ENCODE data around the gene GPR78. TPM values are rescaled to one million over a fixed set of nuclear protein-coding genes. Genes with fewer than 3 reads are reported as not detected.
"Not testable (repeated sequence)": the region's sequence is repeated elsewhere in the genome, so short reads cannot be mapped to it uniquely, and the experiment has no call there.

GPR78 gene
- total RNA-seq, 1 donor from 2014 or later, result not detected

DNA sequence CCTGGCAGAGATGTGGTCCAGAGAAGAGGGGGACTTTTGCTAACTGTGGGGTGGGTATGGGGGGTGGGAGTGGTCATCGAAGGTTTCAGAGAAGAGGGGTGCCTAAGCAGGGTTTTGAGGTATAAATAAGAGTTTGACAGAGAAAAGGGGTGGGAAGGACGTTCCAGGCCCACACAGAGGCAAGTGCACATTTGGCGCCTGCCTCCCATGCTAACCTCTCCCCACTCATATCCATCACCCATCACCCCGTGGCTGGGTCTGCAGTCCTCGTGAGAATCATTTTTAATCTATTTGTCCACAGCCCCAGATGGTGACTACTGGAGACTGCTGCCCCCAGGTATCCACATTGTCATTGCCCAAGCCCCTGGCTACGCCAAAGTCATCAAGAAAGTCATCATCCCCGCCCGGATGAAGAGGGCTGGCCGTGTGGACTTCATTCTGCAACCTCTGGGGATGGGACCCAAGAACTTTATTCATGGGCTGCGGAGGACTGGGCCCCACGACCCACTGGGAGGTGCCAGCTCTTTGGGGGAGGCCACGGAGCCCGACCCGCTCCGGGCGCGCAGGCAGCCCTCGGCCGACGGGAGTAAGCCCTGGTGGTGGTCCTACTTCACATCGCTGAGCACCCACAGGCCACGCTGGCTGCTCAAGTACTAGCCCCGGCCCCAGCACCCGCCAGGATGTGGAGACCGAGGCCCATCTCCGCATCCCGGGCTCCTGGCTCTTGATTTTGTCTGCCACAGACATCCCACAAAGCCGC, 38.9 kb downstream of the GPR78 start:
- ATAC-seq (ENCODE audit: low read depth) (no peak), DNase-seq (no peak)
- H3K27ac Mint-ChIP-seq, result no peak overlapping the region
- TF ChIP-seq, protein P1, sequence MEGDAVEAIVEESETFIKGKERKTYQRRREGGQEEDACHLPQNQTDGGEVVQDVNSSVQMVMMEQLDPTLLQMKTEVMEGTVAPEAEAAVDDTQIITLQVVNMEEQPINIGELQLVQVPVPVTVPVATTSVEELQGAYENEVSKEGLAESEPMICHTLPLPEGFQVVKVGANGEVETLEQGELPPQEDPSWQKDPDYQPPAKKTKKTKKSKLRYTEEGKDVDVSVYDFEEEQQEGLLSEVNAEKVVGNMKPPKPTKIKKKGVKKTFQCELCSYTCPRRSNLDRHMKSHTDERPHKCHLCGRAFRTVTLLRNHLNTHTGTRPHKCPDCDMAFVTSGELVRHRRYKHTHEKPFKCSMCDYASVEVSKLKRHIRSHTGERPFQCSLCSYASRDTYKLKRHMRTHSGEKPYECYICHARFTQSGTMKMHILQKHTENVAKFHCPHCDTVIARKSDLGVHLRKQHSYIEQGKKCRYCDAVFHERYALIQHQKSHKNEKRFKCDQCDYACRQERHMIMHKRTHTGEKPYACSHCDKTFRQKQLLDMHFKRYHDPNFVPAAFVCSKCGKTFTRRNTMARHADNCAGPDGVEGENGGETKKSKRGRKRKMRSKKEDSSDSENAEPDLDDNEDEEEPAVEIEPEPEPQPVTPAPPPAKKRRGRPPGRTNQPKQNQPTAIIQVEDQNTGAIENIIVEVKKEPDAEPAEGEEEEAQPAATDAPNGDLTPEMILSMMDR (IDR thresholded peaks at IDR 0.05), result no peak
- ChIA-PET POLR2A (no interaction called here), CTCF (no interaction called here)
- H3K36me3 Mint-ChIP-seq (ENCODE audit: low read depth), result no peaks in the 10 kb centered on the region
- H3K27me3 Mint-ChIP-seq, result no peaks in the 10 kb centered on the region
- no peaks in the 10 kb centered on the region for H3K9me3 Mint-ChIP-seq
- no peak overlapping the region for H3K4me3 Mint-ChIP-seq
- H3K4me1 Mint-ChIP-seq, result no peaks in the 10 kb centered on the region
- intact Hi-C loops (cut with micrococcal nuclease), result no loop called here

DNA sequence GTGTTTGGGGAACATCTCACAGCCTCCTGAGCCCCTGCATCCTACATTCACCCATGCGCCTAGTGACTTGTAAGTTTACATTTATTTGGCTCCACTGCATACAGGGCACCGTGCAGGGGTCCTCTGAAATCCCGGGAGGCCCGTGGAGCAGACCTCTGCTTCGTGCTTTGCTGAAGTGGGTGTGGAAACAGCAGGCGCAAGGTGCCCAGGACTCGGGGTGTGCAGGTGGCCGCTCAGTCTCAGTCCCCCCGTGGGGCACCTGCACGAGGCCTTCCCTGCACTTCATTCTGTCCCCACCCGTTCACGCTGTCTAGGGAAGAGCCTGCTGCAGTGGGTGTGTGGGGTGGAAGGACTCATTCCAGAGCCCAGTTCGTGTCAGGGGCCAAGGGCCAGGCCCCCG, 40.9 kb downstream of the GPR78 start:
- H3K27me3 Mint-ChIP-seq; H3K27ac Mint-ChIP-seq; intact Hi-C loops (cut with micrococcal nuclease); H3K36me3 Mint-ChIP-seq (ENCODE audit: low read depth); H3K4me3 Mint-ChIP-seq; H3K4me1 Mint-ChIP-seq; CTCF ChIA-PET; POLR2A ChIA-PET; H3K9me3 Mint-ChIP-seq; ATAC-seq (ENCODE audit: low read depth); DNase-seq: not testable (repeated sequence)

DNA sequence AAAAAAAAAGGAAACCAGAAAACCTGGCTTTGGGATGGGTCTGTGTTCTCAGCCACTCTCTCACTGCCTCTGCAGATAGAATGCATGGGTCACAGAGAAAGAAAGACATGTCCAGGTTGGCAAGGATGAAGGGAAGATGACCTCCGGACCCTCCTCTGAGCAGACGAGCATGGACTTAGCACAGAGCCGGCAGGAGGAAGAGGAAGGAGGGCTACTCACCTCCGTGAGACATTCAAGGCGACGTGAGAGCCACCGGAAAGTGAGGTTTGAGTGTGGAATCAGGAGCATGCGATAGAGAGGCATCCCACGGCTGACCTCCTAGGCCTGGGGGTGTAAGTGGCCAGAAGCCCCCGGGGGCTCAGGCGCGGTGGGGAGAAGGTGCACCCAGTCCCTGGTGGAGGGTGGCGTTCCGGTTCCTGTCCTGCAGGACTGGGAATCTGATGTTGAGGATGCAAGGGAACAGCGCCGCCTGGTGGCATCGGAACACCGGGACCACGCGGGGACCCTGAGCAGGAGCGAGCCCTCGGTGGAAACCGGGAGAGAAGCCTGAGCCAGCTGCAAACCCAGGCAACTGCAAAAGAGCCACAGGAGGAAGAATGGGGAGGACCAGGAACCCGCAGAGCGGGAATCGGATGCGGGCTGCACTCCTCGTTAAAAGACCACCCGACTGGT, 44.5 kb downstream of the GPR78 start:
- H3K4me1 Mint-ChIP-seq; H3K27ac Mint-ChIP-seq; intact Hi-C loops (cut with micrococcal nuclease); CTCF ChIA-PET; POLR2A ChIA-PET; H3K27me3 Mint-ChIP-seq; H3K4me3 Mint-ChIP-seq; H3K36me3 Mint-ChIP-seq (ENCODE audit: low read depth); H3K9me3 Mint-ChIP-seq; ATAC-seq (ENCODE audit: low read depth); DNase-seq: not testable (repeated sequence)

DNA sequence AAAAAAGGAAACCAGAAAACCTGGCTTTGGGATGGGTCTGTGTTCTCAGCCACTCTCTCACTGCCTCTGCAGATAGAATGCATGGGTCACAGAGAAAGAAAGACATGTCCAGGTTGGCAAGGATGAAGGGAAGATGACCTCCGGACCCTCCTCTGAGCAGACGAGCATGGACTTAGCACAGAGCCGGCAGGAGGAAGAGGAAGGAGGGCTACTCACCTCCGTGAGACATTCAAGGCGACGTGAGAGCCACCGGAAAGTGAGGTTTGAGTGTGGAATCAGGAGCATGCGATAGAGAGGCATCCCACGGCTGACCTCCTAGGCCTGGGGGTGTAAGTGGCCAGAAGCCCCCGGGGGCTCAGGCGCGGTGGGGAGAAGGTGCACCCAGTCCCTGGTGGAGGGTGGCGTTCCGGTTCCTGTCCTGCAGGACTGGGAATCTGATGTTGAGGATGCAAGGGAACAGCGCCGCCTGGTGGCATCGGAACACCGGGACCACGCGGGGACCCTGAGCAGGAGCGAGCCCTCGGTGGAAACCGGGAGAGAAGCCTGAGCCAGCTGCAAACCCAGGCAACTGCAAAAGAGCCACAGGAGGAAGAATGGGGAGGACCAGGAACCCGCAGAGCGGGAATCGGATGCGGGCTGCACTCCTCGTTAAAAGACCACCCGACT, 50.2 kb downstream of the GPR78 start:
- H3K4me3 Mint-ChIP-seq; intact Hi-C loops (cut with micrococcal nuclease); CTCF ChIA-PET; POLR2A ChIA-PET; H3K9me3 Mint-ChIP-seq; DNase-seq; H3K27ac Mint-ChIP-seq; ATAC-seq (ENCODE audit: low read depth); H3K4me1 Mint-ChIP-seq; H3K27me3 Mint-ChIP-seq; H3K36me3 Mint-ChIP-seq (ENCODE audit: low read depth): not testable (repeated sequence)

DNA sequence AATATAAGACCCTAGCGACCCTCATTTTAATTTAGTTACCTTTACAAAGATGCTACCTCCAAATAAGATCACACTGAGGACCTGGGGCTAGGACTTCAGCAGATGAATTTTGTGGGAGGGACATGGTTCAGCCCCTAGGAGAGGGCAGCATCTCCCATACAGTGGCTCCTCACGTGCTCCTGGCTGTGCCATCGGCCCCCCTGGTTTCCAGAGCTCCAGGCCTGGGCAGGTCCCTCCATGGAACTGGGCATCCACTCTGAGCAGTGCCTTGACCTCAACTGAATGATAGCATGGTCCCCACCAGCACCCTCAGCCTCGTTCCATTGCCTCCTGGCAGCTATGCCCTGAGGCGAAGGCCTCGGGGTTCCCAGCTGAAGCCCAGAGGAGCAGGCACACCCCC, 51.7 kb downstream of the GPR78 start:
- H3K27ac Mint-ChIP-seq; H3K27me3 Mint-ChIP-seq; CTCF ChIA-PET; intact Hi-C loops (cut with micrococcal nuclease); H3K4me3 Mint-ChIP-seq; H3K4me1 Mint-ChIP-seq; POLR2A ChIA-PET; H3K36me3 Mint-ChIP-seq (ENCODE audit: low read depth); H3K9me3 Mint-ChIP-seq; DNase-seq; ATAC-seq (ENCODE audit: low read depth): not testable (repeated sequence)

- H3K27ac Mint-ChIP-seq; intact Hi-C loops (cut with micrococcal nuclease); ATAC-seq (ENCODE audit: low read depth); POLR2A ChIA-PET; H3K27me3 Mint-ChIP-seq; H3K4me1 Mint-ChIP-seq; CTCF ChIA-PET; H3K9me3 Mint-ChIP-seq; H3K4me3 Mint-ChIP-seq; H3K36me3 Mint-ChIP-seq (ENCODE audit: low read depth); DNase-seq: not testable (repeated sequence)
Observed at GRCh38 chr4:8634773-8635172, 54.6 kb downstream of the GPR78 start.

DNA sequence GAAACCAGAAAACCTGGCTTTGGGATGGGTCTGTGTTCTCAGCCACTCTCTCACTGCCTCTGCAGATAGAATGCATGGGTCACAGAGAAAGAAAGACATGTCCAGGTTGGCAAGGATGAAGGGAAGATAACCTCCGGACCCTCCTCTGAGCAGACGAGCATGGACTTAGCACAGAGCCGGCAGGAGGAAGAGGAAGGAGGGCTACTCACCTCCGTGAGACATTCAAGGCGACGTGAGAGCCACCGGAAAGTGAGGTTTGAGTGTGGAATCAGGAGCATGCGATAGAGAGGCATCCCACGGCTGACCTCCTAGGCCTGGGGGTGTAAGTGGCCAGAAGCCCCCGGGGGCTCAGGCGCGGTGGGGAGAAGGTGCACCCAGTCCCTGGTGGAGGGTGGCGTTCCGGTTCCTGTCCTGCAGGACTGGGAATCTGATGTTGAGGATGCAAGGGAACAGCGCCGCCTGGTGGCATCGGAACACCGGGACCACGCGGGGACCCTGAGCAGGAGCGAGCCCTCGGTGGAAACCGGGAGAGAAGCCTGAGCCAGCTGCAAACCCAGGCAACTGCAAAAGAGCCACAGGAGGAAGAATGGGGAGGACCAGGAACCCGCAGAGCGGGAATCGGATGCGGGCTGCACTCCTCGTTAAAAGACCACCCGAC, 55.8 kb downstream of the GPR78 start:
- CTCF ChIA-PET, result not testable (repeated sequence)

More for the DNA sequence above, 55.8 kb downstream of the GPR78 start:
- DNase-seq; H3K4me3 Mint-ChIP-seq; H3K4me1 Mint-ChIP-seq; ATAC-seq (ENCODE audit: low read depth); H3K9me3 Mint-ChIP-seq; H3K27me3 Mint-ChIP-seq; intact Hi-C loops (cut with micrococcal nuclease); H3K36me3 Mint-ChIP-seq (ENCODE audit: low read depth); POLR2A ChIA-PET; H3K27ac Mint-ChIP-seq: not testable (repeated sequence)

Other genes with a start within 250 kb of the GPR78 start
- gene ACOX3, start 139.7 kb upstream of the GPR78 start, total RNA-seq, result 17.1 and 20.6 TPM in 2 replicates
- gene TRMT44, start 139.6 kb upstream of the GPR78 start, total RNA-seq, result 29.3 and 33.8 TPM in 2 replicates
- not detected in 2 replicates for gene CPZ, start 12.4 kb downstream of the GPR78 start, total RNA-seq

Data from activated B cell treated with CpG ODN at 0.5 μM for 24 hours (primary cell).